ENCODE measurements around the gene CUL3.
A peak's percentile ranks its signal among the peaks of the same experiment; 100 is the strongest.

DNA sequence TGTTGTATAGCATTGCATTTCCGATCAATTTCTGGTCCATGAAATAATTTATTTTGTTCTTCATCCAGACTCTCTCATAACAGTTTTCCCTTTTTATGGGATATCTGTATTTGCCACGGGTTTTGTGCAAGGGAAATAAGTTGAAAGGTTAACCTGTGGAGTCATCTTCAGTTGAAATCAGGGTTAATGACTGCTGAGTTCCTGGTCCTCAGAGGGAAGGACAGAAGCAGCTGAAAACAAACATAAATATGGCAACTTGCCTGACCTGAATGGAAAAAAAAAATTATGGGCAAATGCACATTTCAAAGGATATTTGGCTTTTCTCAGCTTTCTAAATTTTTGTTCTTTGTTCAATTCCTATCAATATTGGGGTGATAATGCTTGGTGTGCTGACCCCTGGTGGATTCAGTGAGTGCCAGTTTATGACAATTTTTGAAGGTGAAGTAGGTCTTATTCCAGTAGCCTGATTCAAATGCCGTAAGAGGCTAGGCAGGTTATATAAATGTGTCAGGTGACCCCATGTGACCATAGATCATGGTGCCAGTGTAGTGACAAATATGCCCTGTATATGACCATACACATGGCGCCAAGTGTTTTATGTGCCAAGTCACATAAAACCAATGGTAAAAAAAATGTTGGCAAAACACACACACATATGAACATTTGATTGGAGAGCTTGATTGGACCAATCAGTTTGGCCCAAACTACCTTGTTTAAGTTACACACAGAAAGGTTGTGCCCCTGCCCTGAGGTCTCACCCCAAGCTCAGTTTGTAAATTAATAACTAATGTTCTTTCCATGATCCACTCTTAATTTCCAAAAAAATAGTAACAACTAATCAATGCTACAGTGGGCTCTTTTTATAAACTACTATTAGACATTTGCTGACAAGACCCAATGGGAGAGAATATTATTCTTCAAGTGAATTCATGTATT, 135.7 kb downstream of the CUL3 start:
- TF ChIP-seq, protein P1, sequence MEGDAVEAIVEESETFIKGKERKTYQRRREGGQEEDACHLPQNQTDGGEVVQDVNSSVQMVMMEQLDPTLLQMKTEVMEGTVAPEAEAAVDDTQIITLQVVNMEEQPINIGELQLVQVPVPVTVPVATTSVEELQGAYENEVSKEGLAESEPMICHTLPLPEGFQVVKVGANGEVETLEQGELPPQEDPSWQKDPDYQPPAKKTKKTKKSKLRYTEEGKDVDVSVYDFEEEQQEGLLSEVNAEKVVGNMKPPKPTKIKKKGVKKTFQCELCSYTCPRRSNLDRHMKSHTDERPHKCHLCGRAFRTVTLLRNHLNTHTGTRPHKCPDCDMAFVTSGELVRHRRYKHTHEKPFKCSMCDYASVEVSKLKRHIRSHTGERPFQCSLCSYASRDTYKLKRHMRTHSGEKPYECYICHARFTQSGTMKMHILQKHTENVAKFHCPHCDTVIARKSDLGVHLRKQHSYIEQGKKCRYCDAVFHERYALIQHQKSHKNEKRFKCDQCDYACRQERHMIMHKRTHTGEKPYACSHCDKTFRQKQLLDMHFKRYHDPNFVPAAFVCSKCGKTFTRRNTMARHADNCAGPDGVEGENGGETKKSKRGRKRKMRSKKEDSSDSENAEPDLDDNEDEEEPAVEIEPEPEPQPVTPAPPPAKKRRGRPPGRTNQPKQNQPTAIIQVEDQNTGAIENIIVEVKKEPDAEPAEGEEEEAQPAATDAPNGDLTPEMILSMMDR (conservative IDR thresholded peaks at IDR 0.05; ENCODE audit: low read depth, low read length) = peak; percentile 75
- no peak for TF ChIP-seq EZH2 (IDR thresholded peaks at IDR 0.05; ENCODE audit: borderline replicate concordance, low read depth, low read length, poor library complexity, severe bottlenecking)

Data from A673 (cell line).